ENCODE data around the gene EDC3.
"Not testable (repeated sequence)": the region's sequence is repeated elsewhere in the genome, so short reads cannot be mapped to it uniquely, and the experiment has no call there.

The EDC3 gene, protein sequence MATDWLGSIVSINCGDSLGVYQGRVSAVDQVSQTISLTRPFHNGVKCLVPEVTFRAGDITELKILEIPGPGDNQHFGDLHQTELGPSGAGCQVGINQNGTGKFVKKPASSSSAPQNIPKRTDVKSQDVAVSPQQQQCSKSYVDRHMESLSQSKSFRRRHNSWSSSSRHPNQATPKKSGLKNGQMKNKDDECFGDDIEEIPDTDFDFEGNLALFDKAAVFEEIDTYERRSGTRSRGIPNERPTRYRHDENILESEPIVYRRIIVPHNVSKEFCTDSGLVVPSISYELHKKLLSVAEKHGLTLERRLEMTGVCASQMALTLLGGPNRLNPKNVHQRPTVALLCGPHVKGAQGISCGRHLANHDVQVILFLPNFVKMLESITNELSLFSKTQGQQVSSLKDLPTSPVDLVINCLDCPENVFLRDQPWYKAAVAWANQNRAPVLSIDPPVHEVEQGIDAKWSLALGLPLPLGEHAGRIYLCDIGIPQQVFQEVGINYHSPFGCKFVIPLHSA

GRCh38 chr15:74695597-74696397 lies at the start of gene EDC3:
Gene EDC3 (minus strand): TSS chr15:74696024. CDS start chr15:74675124, 20,900 bp downstream.
- DNase-seq (ENCODE audit: low spot score): peak; percentile 68

GRCh38 chr15:74742422-74742821 lies 46.6 kb upstream of the EDC3 start:
- no peak for DNase-seq (ENCODE audit: low spot score)

- DNase-seq (ENCODE audit: low spot score): not testable (repeated sequence)
These were observed 42.4 kb upstream of the EDC3 start for GRCh38 chr15:74738239-74738638.

- no peak for DNase-seq (ENCODE audit: low spot score)
These were observed 39.5 kb upstream of the EDC3 start for GRCh38 chr15:74735305-74735704.

GRCh38 chr15:74733269-74733668 lies 37.4 kb upstream of the EDC3 start:
- DNase-seq (ENCODE audit: low spot score): no peak

GRCh38 chr15:74732846-74733245 lies 37.0 kb upstream of the EDC3 start:
- no peak for DNase-seq (ENCODE audit: low spot score)

- no peak for DNase-seq (ENCODE audit: low spot score)
These were observed 34.9 kb upstream of the EDC3 start for GRCh38 chr15:74730619-74731316.

DNA sequence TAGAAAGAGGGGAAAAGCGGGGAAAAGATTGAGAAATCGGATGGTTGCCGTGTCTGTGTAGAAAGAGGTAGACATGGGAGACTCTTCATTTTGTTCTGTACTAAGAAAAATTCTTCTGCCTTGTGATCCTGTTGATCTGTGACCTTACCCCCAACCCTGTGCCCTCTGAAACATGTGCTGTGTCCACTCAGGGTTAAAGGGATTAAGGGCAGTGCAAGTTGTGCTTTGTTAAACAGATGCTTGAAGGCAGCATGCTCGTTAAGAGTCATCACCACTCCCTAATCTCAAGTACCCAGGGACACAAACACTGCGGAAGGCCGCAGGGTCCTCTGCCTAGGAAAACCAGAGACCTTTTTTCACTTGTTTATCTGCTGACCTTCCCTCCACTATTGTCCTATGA lies 33.5 kb upstream of the EDC3 start:
- DNase-seq (ENCODE audit: low spot score): not testable (repeated sequence)

- not testable (repeated sequence) for DNase-seq (ENCODE audit: low spot score)
These were observed 32.9 kb upstream of the EDC3 start for GRCh38 chr15:74728699-74729098.

DNA sequence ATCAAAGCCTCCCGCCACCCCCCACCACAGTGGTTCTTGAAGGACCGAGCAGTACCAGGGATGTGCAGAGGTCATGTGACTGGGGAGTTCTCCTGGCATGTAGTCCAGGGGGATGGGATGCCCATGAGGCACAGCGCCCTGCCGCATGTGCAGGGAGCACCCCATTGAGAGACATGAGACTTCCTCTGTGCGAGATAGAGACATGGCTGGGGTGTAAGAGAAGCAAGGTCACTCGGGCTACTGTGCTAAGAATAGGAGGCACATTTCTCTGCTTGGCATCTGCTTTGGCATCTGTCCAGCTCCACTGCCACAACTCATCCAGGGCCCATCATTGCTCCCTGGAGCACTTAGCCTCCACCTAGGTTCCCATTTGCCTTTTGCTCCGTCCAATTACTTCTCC lies 31.9 kb upstream of the EDC3 start:
- DNase-seq (ENCODE audit: low spot score): no peak

DNA sequence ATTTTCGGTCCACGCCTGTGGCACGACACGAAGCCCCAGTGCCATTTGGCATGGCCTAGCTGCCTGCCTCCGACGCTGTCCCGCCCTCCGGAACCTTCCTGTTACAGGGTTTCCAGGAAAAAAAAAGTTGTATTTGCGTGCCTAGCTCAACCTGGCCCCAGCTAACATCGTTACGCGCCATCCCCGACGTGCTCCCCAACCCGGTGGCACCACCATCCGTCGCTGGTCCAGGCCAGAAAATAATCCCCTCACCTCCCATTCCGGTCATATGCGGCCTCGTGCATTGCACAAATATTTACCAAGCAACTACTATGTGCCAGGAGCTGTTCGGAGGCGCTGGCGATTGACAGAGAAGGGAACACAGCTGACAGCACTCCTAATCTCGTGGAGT lies 30.9 kb upstream of the EDC3 start:
- no peak for DNase-seq (ENCODE audit: low spot score)

DNA sequence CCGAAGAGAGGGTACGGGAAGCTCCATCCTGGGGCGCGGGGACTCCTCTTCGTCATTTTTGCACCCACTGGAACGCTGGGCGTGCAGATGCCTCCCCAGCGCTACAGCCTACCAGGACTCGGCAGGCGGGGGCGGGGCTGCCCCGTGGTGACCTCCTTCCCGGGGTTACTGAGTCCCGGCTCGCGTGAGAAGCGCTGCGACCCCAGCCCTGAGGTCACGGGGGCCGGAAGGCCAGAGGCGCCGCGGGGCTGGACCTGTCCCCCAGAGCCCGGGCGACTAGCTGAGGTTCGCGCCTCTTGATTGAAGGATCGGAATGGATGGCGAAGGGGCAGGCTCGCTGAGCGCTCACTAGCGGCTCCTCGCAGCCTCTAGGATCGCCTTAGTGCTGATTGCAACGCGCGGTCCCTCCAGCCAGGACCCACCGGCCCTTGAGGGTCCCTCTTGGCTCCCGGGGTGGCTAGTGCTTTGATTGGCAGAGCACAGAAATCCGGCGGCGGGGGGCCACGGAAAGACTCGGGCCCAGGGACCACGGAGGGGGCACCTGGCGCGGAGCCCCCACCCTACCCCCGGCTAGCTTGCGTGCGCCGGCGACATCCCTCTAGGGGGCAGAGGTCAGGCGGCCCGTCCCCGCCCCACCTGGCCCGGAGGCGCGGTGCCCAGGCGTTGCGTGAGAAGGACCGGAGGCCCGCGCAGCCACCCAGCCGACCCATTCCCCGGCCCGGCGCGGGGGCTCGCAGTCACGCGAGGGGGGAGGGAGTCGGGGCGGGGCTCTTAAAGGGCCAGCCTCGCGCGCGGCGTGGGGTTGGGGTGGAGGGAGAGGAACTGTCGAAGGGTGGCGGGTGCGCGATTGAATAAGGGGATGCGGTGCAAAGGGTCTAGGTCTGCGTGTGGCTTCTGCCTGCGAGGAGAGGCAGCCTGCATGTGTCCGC lies 30.3 kb upstream of the EDC3 start:
- DNase-seq (ENCODE audit: low spot score): peak; percentile 39

- peak; percentile 51 for DNase-seq (ENCODE audit: low spot score)
These were observed 29.5 kb upstream of the EDC3 start, which contains the start of gene CYP1A1 for GRCh38 chr15:74725225-74725774. Gene CYP1A1 (minus strand): TSS chr15:74725528. CDS start chr15:74723097, 2,431 bp downstream.

DNA sequence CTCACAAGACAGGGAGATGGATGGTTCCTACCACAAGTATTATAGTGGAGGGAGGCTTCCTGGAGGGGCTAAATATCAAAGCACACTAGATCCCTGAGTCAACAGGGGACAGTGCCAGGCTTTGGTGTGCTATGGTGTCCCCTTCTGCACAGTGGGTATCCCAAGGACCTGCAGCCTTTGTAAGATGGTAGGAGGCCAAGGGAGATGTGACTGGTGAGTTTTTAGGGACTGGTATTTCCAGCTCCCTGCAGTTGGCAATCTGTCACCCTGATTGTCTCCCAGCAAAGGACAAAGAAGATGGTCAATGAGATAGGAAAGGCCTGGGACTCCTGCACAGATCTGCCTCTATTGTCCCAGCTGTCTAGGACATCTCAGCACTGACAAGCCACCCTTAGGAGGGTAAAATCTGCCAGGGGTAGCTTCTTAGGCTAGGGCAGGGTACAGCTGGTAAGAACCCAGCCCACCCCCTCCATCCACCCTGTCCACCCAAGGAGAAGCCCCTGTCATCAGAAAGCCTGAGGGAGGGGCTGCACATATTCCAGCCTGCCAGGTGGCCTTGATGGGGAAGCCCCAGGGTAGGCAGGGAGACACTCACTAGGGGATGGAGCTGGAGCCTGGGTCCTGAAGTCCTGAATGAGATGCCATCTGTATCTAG lies 28.9 kb upstream of the EDC3 start:
- no peak for DNase-seq (ENCODE audit: low spot score)

DNA sequence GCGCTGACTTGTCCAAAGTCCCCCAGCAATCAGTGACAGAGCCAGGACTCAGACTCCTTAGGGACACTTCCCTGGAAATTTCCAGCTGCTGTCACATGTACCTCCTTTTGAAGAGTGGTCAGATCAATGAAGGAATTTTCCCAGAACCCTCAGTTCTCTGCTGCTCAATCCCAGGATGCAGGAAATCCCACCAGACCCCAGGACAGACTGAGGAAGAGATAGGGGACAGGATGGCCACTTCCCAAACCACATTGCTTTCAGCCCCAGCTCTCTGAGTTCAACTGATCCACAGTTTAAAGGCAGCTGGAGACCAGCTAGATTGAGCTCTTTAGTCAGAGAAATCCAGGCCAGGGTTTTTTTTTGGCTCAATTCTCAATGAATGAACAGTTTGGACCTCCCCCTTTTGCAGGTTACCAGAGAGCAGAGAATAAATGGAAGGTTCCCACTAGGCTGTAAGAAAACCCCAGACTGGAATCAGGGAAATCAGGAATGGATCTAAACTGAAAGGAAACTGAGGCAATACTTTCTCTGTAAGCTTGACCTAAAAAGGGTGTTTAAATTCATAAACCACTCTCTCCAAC lies 28.0 kb upstream of the EDC3 start:
- DNase-seq (ENCODE audit: low spot score): peak; percentile 77

- DNase-seq (ENCODE audit: low spot score): no peak
These were observed 27.4 kb upstream of the EDC3 start for GRCh38 chr15:74723187-74723586.

DNA sequence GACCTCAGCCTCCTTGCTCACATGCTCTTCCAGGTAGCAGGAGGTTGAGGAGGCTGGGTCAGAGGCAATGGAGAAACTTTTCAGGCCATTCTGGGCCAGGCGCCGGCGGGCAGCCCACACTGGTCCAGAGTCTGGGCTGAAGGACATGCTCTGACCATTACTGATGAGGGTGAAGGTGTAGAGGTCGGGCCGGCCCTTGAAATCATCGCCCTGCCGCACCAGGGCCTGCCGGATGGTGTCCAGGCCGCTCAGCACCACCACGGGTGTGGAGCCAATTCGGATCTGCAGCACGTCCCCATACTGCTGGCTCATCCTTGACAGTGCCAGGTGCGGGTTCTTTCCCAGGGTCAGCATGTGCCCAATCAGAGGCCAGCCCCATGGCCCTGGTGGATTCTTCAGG lies 26.8 kb upstream of the EDC3 start:
- DNase-seq (ENCODE audit: low spot score): no peak

DNA sequence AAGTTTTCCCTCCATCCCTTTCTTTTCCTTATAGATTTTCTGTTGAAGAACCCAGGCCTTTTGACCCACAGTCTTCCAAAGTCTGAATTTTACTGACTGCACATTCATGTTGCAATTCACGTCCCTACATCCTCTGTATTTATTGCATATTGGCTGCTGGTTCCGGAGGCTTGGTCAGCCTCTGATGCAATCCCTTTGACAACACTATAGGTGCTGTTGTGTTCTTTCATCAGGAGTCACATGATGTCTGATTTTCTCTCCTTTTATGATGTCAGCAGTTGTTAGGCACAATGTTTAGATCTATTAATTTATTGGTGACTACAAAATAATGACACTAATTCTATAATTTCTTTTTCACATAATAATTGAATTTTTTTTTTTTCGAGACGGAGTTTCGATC lies 20.8 kb upstream of the EDC3 start:
- peak; percentile 30 for DNase-seq (ENCODE audit: low spot score)

DNA sequence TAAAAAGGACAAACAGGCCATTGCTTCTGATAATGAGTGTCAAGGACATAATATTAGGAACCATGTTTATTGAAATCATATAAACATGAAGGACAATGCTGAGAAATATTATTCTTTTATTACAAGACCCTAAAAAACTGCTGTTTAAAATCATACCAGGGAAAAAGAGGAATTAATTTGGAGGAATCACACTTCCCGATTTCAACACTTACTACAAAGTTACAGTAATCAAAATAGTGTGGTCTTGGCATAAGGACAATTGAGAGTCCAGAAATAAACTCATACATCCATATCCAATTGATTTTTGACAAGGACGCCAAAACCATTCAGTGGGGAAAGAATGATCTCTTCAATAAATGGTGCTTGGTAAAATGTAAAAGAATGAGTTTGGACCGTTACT lies 16.5 kb upstream of the EDC3 start:
- DNase-seq (ENCODE audit: low spot score): no peak
